IMR-90 (cell line): ENCODE data around the gene DNAH3.

Experiments
- CEBPB ChIP-seq: IDR thresholded peaks from 2 replicates; pipeline ENCODE4 v1.6.1; 2012; ENCODE audit warnings: low read depth, low read length, improper control_type of control experiment
- MAFK ChIP-seq: IDR thresholded peaks from 2 replicates; pipeline ENCODE4 v1.6.1; 2012; ENCODE audit warnings: low read depth, low read length, improper control_type of control experiment
- NFE2L2 ChIP-seq: fragments of 150-350 bp; IDR thresholded peaks from 2 replicates; pipeline ENCODE4 v1.6.1; 2016; ENCODE audit warnings: low read depth, mild to moderate bottlenecking, low read length
- POLR2A ChIP-seq: IDR thresholded peaks from 2 replicates; pipeline ENCODE4 v1.6.1; 2012; ENCODE audit warnings: mild to moderate bottlenecking, low read depth, low read length
- RAD21 ChIP-seq: IDR thresholded peaks from 2 replicates; pipeline ENCODE4 v1.6.1; 2012; ENCODE audit warnings: low read length, improper control_type of control experiment
- TF ChIP-seq, protein P1 (sequence below): conservative IDR thresholded peaks from 2 replicates; pipeline ENCODE4 v1.5.1; 2012; ENCODE audit warnings: mild to moderate bottlenecking, low read depth, low read length, improper control_type of control experiment

DNA sequence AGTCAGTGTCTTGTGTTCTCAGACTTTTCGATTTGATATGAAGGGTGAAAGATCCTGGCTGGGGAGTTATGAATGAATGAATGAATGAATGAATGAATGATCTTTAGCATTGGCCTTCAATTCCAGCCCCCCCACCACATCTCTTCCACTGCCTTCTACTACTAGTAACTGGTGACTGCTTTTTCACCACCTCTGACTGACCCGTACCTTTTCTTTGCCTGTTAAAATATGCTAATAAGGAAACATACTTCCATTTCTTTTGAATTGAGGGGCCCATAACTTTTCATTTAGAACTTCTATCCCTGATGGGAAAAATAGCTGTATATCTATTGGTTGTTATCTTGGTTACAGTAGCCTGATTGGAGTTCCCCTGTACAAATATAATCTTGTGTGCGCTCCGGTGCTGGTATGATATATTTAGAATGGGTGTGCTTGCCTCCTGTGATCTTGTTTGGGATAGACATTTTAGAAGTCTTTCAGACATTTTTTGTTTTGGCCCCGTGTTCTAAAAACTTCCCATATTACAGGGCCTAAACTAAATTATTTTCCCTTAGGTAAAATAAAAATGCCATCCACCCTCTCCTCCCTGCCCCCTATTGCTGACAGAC lies 246.6 kb downstream of the DNAH3 start:
- TF ChIP-seq, protein P1, sequence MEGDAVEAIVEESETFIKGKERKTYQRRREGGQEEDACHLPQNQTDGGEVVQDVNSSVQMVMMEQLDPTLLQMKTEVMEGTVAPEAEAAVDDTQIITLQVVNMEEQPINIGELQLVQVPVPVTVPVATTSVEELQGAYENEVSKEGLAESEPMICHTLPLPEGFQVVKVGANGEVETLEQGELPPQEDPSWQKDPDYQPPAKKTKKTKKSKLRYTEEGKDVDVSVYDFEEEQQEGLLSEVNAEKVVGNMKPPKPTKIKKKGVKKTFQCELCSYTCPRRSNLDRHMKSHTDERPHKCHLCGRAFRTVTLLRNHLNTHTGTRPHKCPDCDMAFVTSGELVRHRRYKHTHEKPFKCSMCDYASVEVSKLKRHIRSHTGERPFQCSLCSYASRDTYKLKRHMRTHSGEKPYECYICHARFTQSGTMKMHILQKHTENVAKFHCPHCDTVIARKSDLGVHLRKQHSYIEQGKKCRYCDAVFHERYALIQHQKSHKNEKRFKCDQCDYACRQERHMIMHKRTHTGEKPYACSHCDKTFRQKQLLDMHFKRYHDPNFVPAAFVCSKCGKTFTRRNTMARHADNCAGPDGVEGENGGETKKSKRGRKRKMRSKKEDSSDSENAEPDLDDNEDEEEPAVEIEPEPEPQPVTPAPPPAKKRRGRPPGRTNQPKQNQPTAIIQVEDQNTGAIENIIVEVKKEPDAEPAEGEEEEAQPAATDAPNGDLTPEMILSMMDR: no peak
- no peak for TF ChIP-seq CEBPB
- no peak for TF ChIP-seq MAFK
- TF ChIP-seq NFE2L2: no peak
- no peak for TF ChIP-seq POLR2A
- no peak for TF ChIP-seq RAD21
